GM12801 (cell line): ENCODE data around the gene SIGLEC5.

Experiments
- CTCF ChIP-seq: IDR thresholded peaks from one replicate; pipeline ENCODE4 v1.5.1; 2011; ENCODE audit warnings: control low read depth; ENCODE audit not compliant: insufficient read length; ENCODE audit errors: extremely low read depth

SIGLEC5 gene

DNA sequence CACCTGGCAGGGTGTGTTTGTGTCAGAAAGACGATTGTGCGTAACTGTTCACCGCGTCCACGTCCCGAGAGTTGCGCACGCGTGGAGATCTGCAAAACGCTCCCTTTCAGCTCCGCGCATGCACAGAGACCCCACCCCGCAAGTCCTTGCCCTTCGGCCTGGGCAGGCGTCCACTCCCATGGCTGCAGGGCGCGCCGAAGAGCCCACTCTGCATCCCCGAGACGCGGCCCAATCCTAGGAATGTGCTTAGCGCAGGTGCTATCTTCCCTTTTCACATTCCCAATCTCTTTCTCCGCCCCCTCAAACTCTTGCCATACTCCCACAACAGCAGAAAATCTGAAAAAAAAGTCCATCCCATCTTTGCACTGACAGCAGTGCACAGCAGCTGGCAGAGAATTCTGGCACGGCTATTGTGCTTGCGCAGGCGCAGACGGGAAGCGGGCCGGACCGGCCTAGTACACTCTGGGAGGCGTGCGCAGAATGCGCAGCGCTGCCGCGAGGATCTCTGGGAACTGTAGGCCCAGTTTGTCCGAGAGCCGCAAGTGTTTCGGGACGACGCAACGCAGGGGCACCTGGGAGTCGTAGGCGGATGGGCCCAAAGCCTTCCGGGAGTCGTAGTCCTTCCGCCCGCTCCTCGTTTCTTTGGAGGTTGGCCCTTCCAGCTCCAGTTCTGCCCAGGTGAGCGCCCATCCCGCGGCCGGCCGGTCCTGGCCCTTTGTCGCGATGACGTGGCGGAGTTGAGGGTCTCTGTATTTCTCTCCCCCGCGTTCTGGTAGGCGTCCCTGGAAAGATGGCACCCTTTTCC is 36.0 kb downstream of the SIGLEC5 start:
- no peak for TF ChIP-seq CTCF

GRCh38 chr19:51593138-51593890 is 36.9 kb downstream of the SIGLEC5 start:
- no peak for TF ChIP-seq CTCF

GRCh38 chr19:51592521-51592920 is 37.7 kb downstream of the SIGLEC5 start:
- TF ChIP-seq CTCF: no peak

- no peak for TF ChIP-seq CTCF
These were observed 39.8 kb downstream of the SIGLEC5 start for GRCh38 chr19:51590441-51590840.

DNA sequence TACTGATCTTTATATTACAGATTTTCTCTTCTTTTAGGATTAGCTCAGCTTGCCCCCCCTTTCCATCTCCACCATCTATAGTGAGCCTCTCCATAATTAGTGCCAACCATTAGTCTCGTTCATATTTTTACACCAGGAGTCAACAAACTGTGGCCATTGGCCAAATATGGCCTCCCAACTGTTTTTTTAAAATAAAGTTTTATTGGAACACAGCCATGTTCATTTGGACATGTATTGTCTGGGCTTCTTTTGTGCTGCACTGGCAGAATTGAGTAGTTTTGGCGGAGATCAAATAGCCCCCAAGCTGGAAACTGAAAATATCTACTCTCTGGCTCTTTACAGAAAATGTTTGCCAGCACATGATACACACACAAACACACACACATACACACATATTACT is 40.7 kb downstream of the SIGLEC5 start:
- no peak for TF ChIP-seq CTCF

DNA sequence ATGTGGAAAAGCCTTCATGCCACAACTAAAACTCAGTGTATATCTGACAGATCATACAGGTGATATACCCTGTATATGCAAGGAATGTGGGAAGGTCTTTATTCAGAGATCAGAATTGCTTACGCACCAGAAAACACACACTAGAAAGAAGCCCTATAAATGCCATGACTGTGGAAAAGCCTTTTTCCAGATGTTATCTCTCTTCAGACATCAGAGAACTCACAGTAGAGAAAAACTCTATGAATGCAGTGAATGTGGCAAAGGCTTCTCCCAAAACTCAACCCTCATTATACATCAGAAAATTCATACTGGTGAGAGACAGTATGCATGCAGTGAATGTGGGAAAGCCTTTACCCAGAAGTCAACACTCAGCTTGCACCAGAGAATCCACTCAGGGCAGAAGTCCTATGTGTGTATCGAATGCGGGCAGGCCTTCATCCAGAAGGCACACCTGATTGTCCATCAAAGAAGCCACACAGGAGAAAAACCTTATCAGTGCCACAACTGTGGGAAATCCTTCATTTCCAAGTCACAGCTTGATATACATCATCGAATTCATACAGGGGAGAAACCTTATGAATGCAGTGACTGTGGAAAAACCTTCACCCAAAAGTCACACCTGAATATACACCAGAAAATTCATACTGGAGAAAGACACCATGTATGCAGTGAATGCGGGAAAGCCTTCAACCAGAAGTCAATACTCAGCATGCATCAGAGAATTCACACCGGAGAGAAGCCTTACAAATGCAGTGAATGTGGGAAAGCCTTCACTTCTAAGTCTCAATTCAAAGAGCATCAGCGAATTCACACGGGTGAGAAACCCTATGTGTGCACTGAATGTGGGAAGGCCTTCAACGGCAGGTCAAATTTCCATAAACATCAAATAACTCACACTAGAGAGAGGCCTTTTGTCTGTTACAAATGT is 42.7 kb downstream of the SIGLEC5 start:
- TF ChIP-seq CTCF: no peak

GRCh38 chr19:51586799-51587198 is 43.4 kb downstream of the SIGLEC5 start:
- no peak for TF ChIP-seq CTCF
